Vagina (tissue), 2 donors: ENCODE measurements around the gene GATA5. TPM values are rescaled to one million over a fixed set of nuclear protein-coding genes. Genes with fewer than 3 reads are reported as not detected.

Experiments used
- DNase-seq, 2 donors: peaks; one replicate each; pipeline ENCODE4 v3.0.0-alpha.2; 2017; ENCODE audit errors: extremely low spot score in 2 of 2
- H3K27ac ChIP-seq: fragments of 200-600 bp; sonication (generic); one replicate; pipeline ENCODE4 v1.5.1; 2019
- H3K27me3 ChIP-seq: fragments of 200-600 bp; sonication (generic); one replicate; pipeline ENCODE4 v1.5.1; 2019
- H3K36me3 ChIP-seq, 2 donors: fragments of 200-600 bp; sonication (generic); one replicate each; pipeline ENCODE4 v1.5.1; 2017 to 2019
- H3K4me1 ChIP-seq: fragments of 200-600 bp; sonication (generic); one replicate; pipeline ENCODE4 v1.5.1; 2019
- H3K4me3 ChIP-seq, 2 donors: fragments of 200-600 bp; sonication (generic); 1 replicate in 1 of 2; 2 replicates in 1 of 2; pipeline ENCODE4 v1.5.1; 2016 to 2019
- H3K9me3 ChIP-seq: fragments of 200-600 bp; sonication (generic); one replicate; pipeline ENCODE4 v1.5.1; 2019
- POLR2A ChIP-seq, 2 donors: fragments of 450-650 bp; IDR thresholded peaks; one replicate each; pipeline ENCODE4 v1.6.1; 2017; ENCODE audit warnings: antibody characterized with exemption in 2 of 2, mild to moderate bottlenecking in 2 of 2, moderate library complexity in 2 of 2
- POLR2AphosphoS5 ChIP-seq, 2 donors: sonication (generic); formaldehyde crosslinking; IDR thresholded peaks; one replicate each; pipeline ENCODE4 v1.9.0; 2017; ENCODE audit warnings: antibody characterized with exemption in 2 of 2, mild to moderate bottlenecking in 2 of 2, low read depth in 1 of 2; ENCODE audit not compliant: insufficient read depth in 1 of 2
- intact Hi-C: fragments of 100-400 bp; cut with DNase I; formaldehyde crosslinking; loops from one replicate; pipeline ENCODE4 v1.15.1; 2023
- total RNA-seq: library from RNA; depleted of rRNA; stranded (reverse); fragments of >200 nt; gene quantifications from one replicate; pipeline ENCODE4 v1.2.3, GENCODE V29; 2016
- TF ChIP-seq, protein P1 (sequence below), 3 experiments: fragments of 450-650 bp in 2 of 3; fragments of 200-600 bp in 1 of 3; sonication (generic) in 1 of 3; IDR thresholded peaks; one replicate each; pipeline ENCODE4 v1.5.1; 2017 to 2019; ENCODE audit warnings: antibody characterized with exemption in 3 of 3, mild to moderate bottlenecking in 2 of 3, moderate library complexity in 2 of 3

GATA5 gene
- total RNA-seq, 1 donor from 2014 or later, result 7.9 TPM

DNA sequence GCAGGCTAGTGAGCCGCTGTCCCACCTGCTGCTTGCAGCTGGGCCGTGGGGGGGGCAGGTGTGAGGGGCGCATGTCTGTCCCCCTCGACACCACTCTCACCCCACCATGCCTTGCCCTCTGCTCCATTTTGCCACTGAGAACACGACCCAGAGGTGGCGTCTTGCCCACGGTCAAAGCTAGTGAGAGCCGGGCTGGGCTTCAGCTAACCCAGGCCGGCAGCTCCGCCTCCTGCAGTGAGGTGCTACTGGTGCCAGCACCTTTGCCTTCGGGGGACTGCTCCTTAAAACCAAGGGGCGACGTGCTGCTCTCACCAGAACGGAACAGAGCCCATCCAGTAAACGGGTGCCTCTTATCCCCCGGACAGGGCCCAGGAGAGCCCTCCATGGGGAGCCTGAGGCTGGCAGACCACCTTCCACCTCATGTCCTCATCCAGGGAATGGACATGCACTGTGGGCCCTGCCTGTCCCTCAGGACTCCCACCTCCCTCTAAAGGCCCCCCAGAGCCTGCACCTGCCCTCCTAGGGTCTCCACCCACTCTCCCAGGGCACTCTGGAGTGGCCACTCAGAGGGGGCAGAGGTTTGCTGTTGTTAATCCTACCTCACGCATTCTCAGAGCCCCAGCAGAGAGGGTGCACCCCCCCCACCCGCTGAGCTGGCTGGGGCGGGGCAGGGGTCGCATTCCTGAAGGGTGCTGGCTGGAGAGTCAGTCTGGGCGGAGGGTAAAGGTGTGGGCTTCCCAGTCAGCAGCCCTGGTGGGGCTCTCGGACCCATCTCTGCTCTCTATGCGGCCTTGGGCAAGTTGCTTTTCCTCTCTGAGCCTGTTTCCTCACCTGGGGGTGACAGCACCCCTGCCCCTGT, 51.3 kb downstream of the GATA5 start:
- H3K27me3 ChIP-seq, result no peaks in the 10 kb centered on the region

DNA sequence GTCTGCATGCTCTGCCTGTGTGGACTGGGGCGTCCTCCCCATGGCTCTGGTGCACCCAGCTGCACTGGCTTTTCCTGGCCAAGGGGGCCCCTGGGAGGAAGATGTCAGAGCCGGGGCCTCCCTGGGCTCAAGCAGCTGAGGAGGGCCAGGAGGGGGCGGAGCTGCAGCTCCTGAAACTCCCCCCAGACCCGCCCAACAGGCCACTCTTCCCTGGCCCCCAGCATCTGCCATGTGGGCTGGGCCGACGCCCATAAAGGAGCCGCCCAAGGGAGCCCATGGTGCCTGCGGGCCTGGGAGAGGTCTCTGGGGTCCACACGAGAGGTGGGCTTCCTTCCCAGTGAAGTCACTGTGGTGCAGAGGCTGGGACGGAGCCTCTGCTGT, 52.5 kb downstream of the GATA5 start:
- intact Hi-C loops, result no loop called here
- TF ChIP-seq, protein P1, sequence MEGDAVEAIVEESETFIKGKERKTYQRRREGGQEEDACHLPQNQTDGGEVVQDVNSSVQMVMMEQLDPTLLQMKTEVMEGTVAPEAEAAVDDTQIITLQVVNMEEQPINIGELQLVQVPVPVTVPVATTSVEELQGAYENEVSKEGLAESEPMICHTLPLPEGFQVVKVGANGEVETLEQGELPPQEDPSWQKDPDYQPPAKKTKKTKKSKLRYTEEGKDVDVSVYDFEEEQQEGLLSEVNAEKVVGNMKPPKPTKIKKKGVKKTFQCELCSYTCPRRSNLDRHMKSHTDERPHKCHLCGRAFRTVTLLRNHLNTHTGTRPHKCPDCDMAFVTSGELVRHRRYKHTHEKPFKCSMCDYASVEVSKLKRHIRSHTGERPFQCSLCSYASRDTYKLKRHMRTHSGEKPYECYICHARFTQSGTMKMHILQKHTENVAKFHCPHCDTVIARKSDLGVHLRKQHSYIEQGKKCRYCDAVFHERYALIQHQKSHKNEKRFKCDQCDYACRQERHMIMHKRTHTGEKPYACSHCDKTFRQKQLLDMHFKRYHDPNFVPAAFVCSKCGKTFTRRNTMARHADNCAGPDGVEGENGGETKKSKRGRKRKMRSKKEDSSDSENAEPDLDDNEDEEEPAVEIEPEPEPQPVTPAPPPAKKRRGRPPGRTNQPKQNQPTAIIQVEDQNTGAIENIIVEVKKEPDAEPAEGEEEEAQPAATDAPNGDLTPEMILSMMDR (IDR thresholded peaks at IDR 0.05), result no peak
- TF ChIP-seq POLR2AphosphoS5 (IDR thresholded peaks at IDR 0.05; ENCODE audit: insufficient read depth in 1 of 2, low read depth in 1 of 2) (no peak), POLR2A (IDR thresholded peaks at IDR 0.05) (no peak)
- no peak for DNase-seq
- H3K4me1 ChIP-seq, result peaks cover 12% of the 10 kb centered on the region
- H3K36me3 ChIP-seq, result no peaks in the 10 kb centered on the region
- no peaks in the 10 kb centered on the region for H3K27me3 ChIP-seq
- H3K27ac ChIP-seq, result no peak overlapping the region
- H3K4me3 ChIP-seq, result no peak overlapping the region
- H3K9me3 ChIP-seq, result no peaks in the 10 kb centered on the region

More for the DNA sequence above, 51.3 kb downstream of the GATA5 start:
- no peak for DNase-seq
- TF ChIP-seq POLR2AphosphoS5 (IDR thresholded peaks at IDR 0.05; ENCODE audit: insufficient read depth in 1 of 2, low read depth in 1 of 2) (no peak), POLR2A (IDR thresholded peaks at IDR 0.05) (no peak)
- TF ChIP-seq, protein P1 (IDR thresholded peaks at IDR 0.05), result no peak
- no peak overlapping the region for H3K27ac ChIP-seq
- no peak overlapping the region for H3K4me3 ChIP-seq
- peaks cover 16% of the 10 kb centered on the region for H3K4me1 ChIP-seq
- no peaks in the 10 kb centered on the region for H3K36me3 ChIP-seq
- H3K9me3 ChIP-seq, result no peaks in the 10 kb centered on the region
- intact Hi-C loops, result no loop called here

DNA sequence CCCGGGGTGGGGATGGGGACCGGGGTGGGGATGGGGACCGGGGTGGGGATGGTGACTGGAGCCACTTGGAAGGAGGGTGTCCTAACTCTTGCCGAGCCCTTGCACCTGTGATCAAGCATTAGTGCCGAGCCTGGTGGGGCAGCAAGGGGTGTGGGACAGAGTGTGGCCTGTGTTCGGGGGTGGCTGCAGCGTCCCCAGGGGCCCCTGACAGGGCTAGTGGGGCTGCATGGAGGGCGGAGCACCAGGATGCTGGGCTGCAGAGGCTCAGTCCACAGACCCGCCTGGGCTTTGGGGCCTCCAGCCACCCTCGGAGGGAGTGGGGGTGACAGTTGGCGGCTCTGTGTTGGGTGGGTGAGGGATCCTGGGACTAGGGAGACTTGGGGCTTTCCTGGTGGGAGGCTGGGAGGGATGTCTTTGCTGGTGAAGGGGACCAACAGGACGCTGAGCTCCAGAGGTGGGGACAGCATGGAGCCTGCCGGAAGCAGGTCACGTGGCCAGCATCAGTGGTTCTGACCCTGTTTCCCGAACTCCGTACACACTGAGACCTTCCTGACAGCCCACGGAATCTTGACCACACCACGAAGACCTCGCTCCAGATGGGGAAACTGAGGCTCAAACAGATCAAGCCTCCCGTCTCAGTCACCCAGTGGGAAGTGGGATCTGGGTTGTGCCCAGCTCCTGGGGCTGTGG, 53.0 kb downstream of the GATA5 start:
- DNase-seq, result no peak
- no peaks in the 10 kb centered on the region for H3K9me3 ChIP-seq
- no peaks in the 10 kb centered on the region for H3K36me3 ChIP-seq
- H3K27me3 ChIP-seq, result no peaks in the 10 kb centered on the region
- H3K4me1 ChIP-seq, result peaks cover 7% of the 10 kb centered on the region
- intact Hi-C loops, result no loop called here
- H3K4me3 ChIP-seq, result no peak overlapping the region
- no peak overlapping the region for H3K27ac ChIP-seq
- no peak for TF ChIP-seq POLR2A (IDR thresholded peaks at IDR 0.05)
- no peak for TF ChIP-seq POLR2AphosphoS5 (IDR thresholded peaks at IDR 0.05; ENCODE audit: insufficient read depth in 1 of 2, low read depth in 1 of 2)
- TF ChIP-seq, protein P1 (IDR thresholded peaks at IDR 0.05), result no peak

DNA sequence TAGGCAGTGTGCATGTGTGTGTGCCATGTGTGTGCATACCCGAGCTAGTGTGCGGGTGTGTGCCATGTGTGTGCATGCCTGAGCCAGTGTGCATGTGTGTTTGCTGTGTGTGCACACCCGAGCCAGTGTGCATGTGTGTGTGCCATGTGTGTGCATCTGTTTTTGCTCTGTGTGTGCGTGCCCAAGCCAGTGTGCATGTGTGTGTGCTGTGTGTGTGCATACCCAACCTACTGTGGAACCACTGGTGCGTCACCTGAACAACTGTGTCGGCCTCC, 54.1 kb downstream of the GATA5 start:
- H3K27me3 ChIP-seq, result no peaks in the 10 kb centered on the region
- no peaks in the 10 kb centered on the region for H3K9me3 ChIP-seq
- DNase-seq, result no peak
- TF ChIP-seq POLR2AphosphoS5 (IDR thresholded peaks at IDR 0.05; ENCODE audit: insufficient read depth in 1 of 2, low read depth in 1 of 2) (no peak), POLR2A (IDR thresholded peaks at IDR 0.05) (no peak)
- TF ChIP-seq, protein P1 (IDR thresholded peaks at IDR 0.05), result no peak
- no peak overlapping the region for H3K27ac ChIP-seq
- intact Hi-C loops, result no loop called here
- no peak overlapping the region for H3K4me3 ChIP-seq
- no peaks in the 10 kb centered on the region for H3K4me1 ChIP-seq
- H3K36me3 ChIP-seq, result no peaks in the 10 kb centered on the region
